ENCODE data around the gene CLSTN2. TPM values are rescaled to one million over a fixed set of nuclear protein-coding genes. Genes with fewer than 3 reads are reported as not detected.

The CLSTN2 gene
- total and polyA plus RNA-seq, 9 donors, result 28.9 to 263 (median 134) TPM

DNA sequence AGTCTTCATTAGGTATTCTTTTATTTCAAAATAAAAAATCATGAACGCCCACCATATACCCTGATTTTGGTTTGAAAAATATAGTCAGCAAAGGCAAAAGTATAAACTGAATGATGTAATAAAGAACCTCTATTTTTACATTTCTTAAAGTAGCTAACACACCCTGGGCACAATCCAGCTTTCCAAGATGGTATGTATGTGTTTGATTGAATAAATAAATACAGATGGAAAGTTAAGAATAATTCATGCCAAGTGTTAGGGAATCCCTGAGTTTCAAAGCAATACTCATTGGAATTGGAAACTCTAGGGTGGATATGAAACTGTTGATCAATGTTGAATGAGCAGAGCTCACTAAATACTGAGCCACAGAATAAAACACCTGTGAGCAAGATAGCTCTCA is 679.0 kb downstream of the CLSTN2 start:
- no peak for DNase-seq
- intact Hi-C loops (cut with DNase I), result loop anchor here in 1 of 4 donors (2.0 kb wide), 1 partner anchor 17 kb away; no protein-coding TSS in a partner anchor
- H3K27ac ChIP-seq, result no peak overlapping the region
- H3K36me3 ChIP-seq, result no peaks in the 10 kb centered on the region
- no peaks in the 10 kb centered on the region for H3K27me3 ChIP-seq
- no peaks in the 10 kb centered on the region for H3K9me3 ChIP-seq
- peaks cover 2% of the 10 kb centered on the region for H3K4me1 ChIP-seq (ENCODE audit: insufficient read depth)
- no peak for TF ChIP-seq CTCF (IDR thresholded peaks at IDR 0.05)
- TF ChIP-seq EP300 (IDR thresholded peaks at IDR 0.05), result no peak
- TF ChIP-seq POLR2A (IDR thresholded peaks at IDR 0.05), result no peak
- no peak overlapping the region for H3K4me3 ChIP-seq
- 82 to 92% (median 87%) methylated on average over 1 of the region's 1 CpG for WGBS, 3 donors

- intact Hi-C loops (cut with DNase I), result no loop called here
- Histone ChIP-seq H3K27ac (no peak overlapping the region), H3K27me3 (no peaks in the 10 kb centered on the region), H3K4me3 (no peak overlapping the region), H3K9me3 (no peaks in the 10 kb centered on the region), H3K4me1 (ENCODE audit: insufficient read depth) (peaks cover 2% of the 10 kb centered on the region), H3K36me3 (no peaks in the 10 kb centered on the region)
- WGBS, 3 donors, result 64 to 77% (median 73%) methylated on average over 2 of the region's 2 CpGs
- DNase-seq, result no peak
- TF ChIP-seq EP300 (IDR thresholded peaks at IDR 0.05), result no peak
Observed at GRCh38 chr3:140617135-140617534, 682.1 kb downstream of the CLSTN2 start.

GRCh38 chr3:140626856-140627255 is 691.9 kb downstream of the CLSTN2 start:
- WGBS, 3 donors, result 96 to 97% (median 96%) methylated on average over 7 of the region's 7 CpGs
- Histone ChIP-seq H3K4me3 (no peak overlapping the region), H3K27me3 (no peaks in the 10 kb centered on the region), H3K4me1 (ENCODE audit: insufficient read depth) (no peaks in the 10 kb centered on the region), H3K36me3 (no peaks in the 10 kb centered on the region), H3K27ac (no peak overlapping the region), H3K9me3 (no peaks in the 10 kb centered on the region)
- intact Hi-C loops (cut with DNase I), result no loop called here
- DNase-seq, result no peak
- TF ChIP-seq CTCF (IDR thresholded peaks at IDR 0.05) (no peak), EP300 (IDR thresholded peaks at IDR 0.05) (no peak), POLR2A (IDR thresholded peaks at IDR 0.05) (no peak)

Small RNA genes lying within 50 kb of the gene (small RNA-seq; reads per million reads assigned to genes)
- not detected for gene AC048346.1
